Liver (tissue), 9 donors: Measurements from ENCODE around the gene PLEK2. TPM values are rescaled to one million over a fixed set of nuclear protein-coding genes. Genes with fewer than 3 reads are reported as not detected.

ENCODE experiments used
- DNase-seq: peaks from one replicate; pipeline ENCODE4 v3.0.0-alpha.2; 2017; ENCODE audit warnings: low spot score
- H3K27ac ChIP-seq, 2 donors: one replicate each; pipeline ENCODE4 v1.7.0; 2013; ENCODE audit warnings: inconsistent platforms in 2 of 2, low read length in 2 of 2, control low read depth in 1 of 2, low read depth in 1 of 2, mild to moderate bottlenecking in 1 of 2
- H3K27me3 ChIP-seq, 4 donors: one replicate each; pipeline versions ENCODE4 v1.6.1 to v1.7.0; 2013; ENCODE audit warnings: low read length in 3 of 4, inconsistent platforms in 1 of 4, mild to moderate bottlenecking in 1 of 4, moderate library complexity in 1 of 4; ENCODE audit not compliant: control insufficient read depth in 4 of 4, insufficient read depth in 4 of 4
- H3K36me3 ChIP-seq, 4 donors: one replicate each; pipeline versions ENCODE4 v1.6.1 to v1.7.0; 2013; ENCODE audit warnings: low read length in 3 of 4, mild to moderate bottlenecking in 3 of 4, low read depth in 1 of 4, moderate library complexity in 1 of 4; ENCODE audit not compliant: control insufficient read depth in 4 of 4, insufficient read depth in 3 of 4
- H3K4me1 ChIP-seq, 4 donors: one replicate each; pipeline versions ENCODE4 v1.6.1 to v1.7.0; 2013; ENCODE audit warnings: low read length in 3 of 4, mild to moderate bottlenecking in 3 of 4, moderate library complexity in 1 of 4; ENCODE audit not compliant: control insufficient read depth in 4 of 4, insufficient read depth in 4 of 4
- H3K4me3 ChIP-seq, 3 donors: one replicate each; pipeline versions ENCODE4 v1.6.1 to v1.7.0; 2013; ENCODE audit warnings: low read length in 3 of 3, control low read depth in 1 of 3, low read depth in 1 of 3, mild to moderate bottlenecking in 1 of 3
- H3K9ac ChIP-seq, 2 donors: one replicate each; pipeline ENCODE4 v1.7.0; 2013; ENCODE audit warnings: low read length in 2 of 2, mild to moderate bottlenecking in 2 of 2, moderate library complexity in 2 of 2, control low read depth in 1 of 2, low read depth in 1 of 2
- H3K9me3 ChIP-seq, 4 donors: one replicate each; pipeline versions ENCODE4 v1.6.1 to v1.7.0; 2013; ENCODE audit warnings: low read length in 3 of 4; ENCODE audit not compliant: control insufficient read depth in 4 of 4
- ATF3 ChIP-seq: IDR thresholded peaks from 2 replicates; pipeline ENCODE4 v1.6.1; 2016; ENCODE audit warnings: antibody characterized with exemption
- EGR1 ChIP-seq, 2 donors: IDR thresholded peaks; 2 replicates each; pipeline ENCODE4 v1.6.1; 2016 to 2018; ENCODE audit warnings: antibody characterized with exemption in 2 of 2, low read depth in 2 of 2
- FOXA1 ChIP-seq: IDR thresholded peaks from 2 replicates; pipeline ENCODE4 v1.6.1; 2016; ENCODE audit warnings: antibody characterized with exemption
- FOXA2 ChIP-seq: IDR thresholded peaks from 2 replicates; pipeline ENCODE4 v1.6.1; 2016; ENCODE audit warnings: antibody characterized with exemption
- GABPA ChIP-seq, 2 donors: IDR thresholded peaks in 1 of 2; conservative IDR thresholded peaks in 1 of 2; 2 replicates each; pipeline ENCODE4 v1.6.1; 2016; ENCODE audit warnings: antibody characterized with exemption in 2 of 2, mild to moderate bottlenecking in 1 of 2, moderate library complexity in 1 of 2
- HNF4G ChIP-seq: IDR thresholded peaks from 2 replicates; pipeline ENCODE4 v1.6.1; 2016; ENCODE audit warnings: antibody characterized with exemption
- JUND ChIP-seq, 2 donors: IDR thresholded peaks; 2 replicates each; pipeline ENCODE4 v1.6.1; 2016; ENCODE audit warnings: antibody characterized with exemption in 2 of 2
- MAX ChIP-seq: IDR thresholded peaks from 2 replicates; pipeline ENCODE4 v1.6.1; 2016; ENCODE audit warnings: antibody characterized with exemption
- NR2F2 ChIP-seq: IDR thresholded peaks from 2 replicates; pipeline ENCODE4 v1.6.1; 2016; ENCODE audit warnings: antibody characterized with exemption
- RAD21 ChIP-seq, 2 donors: IDR thresholded peaks; 2 replicates each; pipeline ENCODE4 v1.6.1; 2016; ENCODE audit warnings: antibody characterized with exemption in 2 of 2, mild to moderate bottlenecking in 2 of 2
- REST ChIP-seq: IDR thresholded peaks from 2 replicates; pipeline ENCODE4 v1.6.1; 2016; ENCODE audit warnings: antibody characterized with exemption, mild to moderate bottlenecking
- RXRA ChIP-seq, 2 donors: IDR thresholded peaks; 2 replicates each; pipeline ENCODE4 v1.6.1; 2017 to 2018; ENCODE audit warnings: antibody characterized with exemption in 2 of 2, mild to moderate bottlenecking in 1 of 2
- TAF1 ChIP-seq: conservative IDR thresholded peaks from 2 replicates; pipeline ENCODE4 v1.6.1; 2016; ENCODE audit warnings: antibody characterized with exemption, mild to moderate bottlenecking
- YY1 ChIP-seq: IDR thresholded peaks from 2 replicates; pipeline ENCODE4 v1.6.1; 2016; ENCODE audit warnings: antibody characterized with exemption, mild to moderate bottlenecking
- WGBS: extraction: QIAGEN DNeasy Blood & Tissue Kit; methylation state at CpG from one replicate; pipeline ENCODE4 v1.1.7; 2013; 5-methylcytosine and 5-hydroxymethylcytosine counted together
- polyA plus RNA-seq, 2 donors: library from polyadenylated mRNA; stranded (reverse) in 1 of 2; unstranded in 1 of 2; fragments of 200-250 nt in 1 of 2; fragments of >200 nt in 1 of 2; fragmentation: Nextera tagmentation in 1 of 2; extraction: Ambion mirVana in 1 of 2; gene quantifications; one replicate each; pipeline versions ENCODE4 v1.2.1 to v1.2.3, GENCODE V29; 2013 to 2015
- total RNA-seq, 2 donors: library from RNA; depleted of rRNA; stranded (reverse); fragments of >200 nt; gene quantifications; one replicate each; pipeline ENCODE4 v1.2.3, GENCODE V29; 2014
- donor health status: healthy.
- donor health status: healthy.
- donor health status: healthy.
- donor health status: healthy.
- donor health status: healthy.

PLEK2 gene
- total and polyA plus RNA-seq, 4 donors, result 6.1 to 17.4 (median 11.2) TPM

- no peaks in the 10 kb centered on the region for H3K9me3 ChIP-seq
- peaks cover 2 to 10% (median 5%) of the 10 kb centered on the region in 4 donors for H3K4me1 ChIP-seq
- H3K36me3 ChIP-seq, result peaks cover 0 to 51% (median 48%) of the 10 kb centered on the region in 4 donors
- TF ChIP-seq EGR1 (IDR thresholded peaks at IDR 0.05; ENCODE audit: low read depth in 2 of 2), result no peak
- H3K27me3 ChIP-seq, result no peaks in the 10 kb centered on the region
- H3K4me3 ChIP-seq, result no peak overlapping the region
- no peak for DNase-seq
- no peak overlapping the region for H3K27ac ChIP-seq
- WGBS, result 95% methylated on average over 2 of the region's 2 CpGs
- H3K9ac ChIP-seq, result no peak overlapping the region
Measured at GRCh38 chr14:67385618-67386017, 26.3 kb downstream of the PLEK2 start.

GRCh38 chr14:67385120-67385519 is 26.8 kb downstream of the PLEK2 start:
- H3K36me3 ChIP-seq, result peaks cover 0 to 56% (median 53%) of the 10 kb centered on the region in 4 donors
- 82% methylated on average over 2 of the region's 2 CpGs for WGBS

GRCh38 chr14:67377916-67378315 is 34.0 kb downstream of the PLEK2 start:
- H3K36me3 ChIP-seq, result peaks cover 4 to 78% (median 71%) of the 10 kb centered on the region in 4 donors
- H3K4me3 ChIP-seq, result no peak overlapping the region
- no peak overlapping the region for H3K9ac ChIP-seq
- H3K27ac ChIP-seq, result no peak overlapping the region
- DNase-seq, result no peak
- no peak for TF ChIP-seq HNF4G
- TF ChIP-seq ATF3, result no peak
- no peak for TF ChIP-seq JUND (IDR thresholded peaks at IDR 0.05)
- TF ChIP-seq YY1, result no peak
- TF ChIP-seq FOXA1, result no peak
- TF ChIP-seq MAX, result no peak
- TF ChIP-seq EGR1 (IDR thresholded peaks at IDR 0.05; ENCODE audit: low read depth in 2 of 2), result no peak
- TF ChIP-seq FOXA2, result no peak
- no peak for TF ChIP-seq GABPA (IDR thresholded peaks at IDR 0.05 in 1 of 2, conservative IDR thresholded peaks at IDR 0.05 in 1 of 2)
- no peak for TF ChIP-seq TAF1
- H3K9me3 ChIP-seq, result no peaks in the 10 kb centered on the region
- H3K27me3 ChIP-seq, result no peaks in the 10 kb centered on the region
- H3K4me1 ChIP-seq, result no peaks in the 10 kb centered on the region

More at GRCh38 chr14:67385120-67385519, 26.8 kb downstream of the PLEK2 start:
- no peak overlapping the region for H3K4me3 ChIP-seq
- no peaks in the 10 kb centered on the region for H3K9me3 ChIP-seq
- no peak overlapping the region for H3K9ac ChIP-seq
- H3K27me3 ChIP-seq, result no peaks in the 10 kb centered on the region
- peaks cover 2 to 8% (median 4%) of the 10 kb centered on the region in 4 donors for H3K4me1 ChIP-seq
- TF ChIP-seq JUND (IDR thresholded peaks at IDR 0.05) (no peak), TAF1 (no peak), RXRA (IDR thresholded peaks at IDR 0.05) (no peak), FOXA1 (no peak), REST (no peak), NR2F2 (no peak), GABPA (IDR thresholded peaks at IDR 0.05 in 1 of 2, conservative IDR thresholded peaks at IDR 0.05 in 1 of 2) (no peak), EGR1 (IDR thresholded peaks at IDR 0.05; ENCODE audit: low read depth in 2 of 2) (no peak), RAD21 (IDR thresholded peaks at IDR 0.05) (no peak)
- no peak overlapping the region for H3K27ac ChIP-seq
- no peak for DNase-seq
